Chondrocyte (in vitro differentiated cells): ENCODE data around the gene PLCH2. TPM values are rescaled to one million over a fixed set of nuclear protein-coding genes. Genes with fewer than 3 reads are reported as not detected.
A peak's percentile ranks its signal among the peaks of the same experiment; 100 is the strongest.
"Not testable (repeated sequence)": the region's sequence is repeated elsewhere in the genome, so short reads cannot be mapped to it uniquely, and the experiment has no call there.

Source experiments
- DNase-seq: peaks from one replicate; pipeline ENCODE4 v3.0.0; 2021; ENCODE audit warnings: mixed read lengths, low spot score
- H3K27ac Mint-ChIP-seq: one replicate; pipeline ENCODE4 v1.8.0; 2021; ENCODE audit warnings: mild to moderate bottlenecking, moderate library complexity, mixed read lengths; ENCODE audit not compliant: unreplicated experiment
- H3K27me3 Mint-ChIP-seq: 2 replicates; pipeline ENCODE4 v1.8.0; 2021; ENCODE audit warnings: low read depth, mixed read lengths
- H3K36me3 Mint-ChIP-seq: 2 replicates; pipeline ENCODE4 v1.8.0; 2021; ENCODE audit warnings: low read depth, mixed read lengths
- H3K4me1 Mint-ChIP-seq: 2 replicates; pipeline ENCODE4 v1.8.0; 2021; ENCODE audit warnings: low read depth, mild to moderate bottlenecking, mixed read lengths
- H3K4me3 Mint-ChIP-seq: one replicate; pipeline ENCODE4 v1.8.0; 2021; ENCODE audit warnings: mild to moderate bottlenecking, moderate library complexity, mixed read lengths; ENCODE audit not compliant: unreplicated experiment
- H3K9me3 Mint-ChIP-seq: 2 replicates; pipeline ENCODE4 v1.8.0; 2021; ENCODE audit warnings: low read depth, mixed read lengths
- CTCF ChIP-seq: fragments of 200-600 bp; sonication (generic); IDR thresholded peaks from 2 replicates; pipeline ENCODE4 v1.5.0; 2021; ENCODE audit warnings: antibody characterized with exemption, mild to moderate bottlenecking, moderate library complexity
- total RNA-seq: library from RNA; stranded (reverse); gene quantifications from 3 replicates; pipeline ENCODE4 v1.2.1, GENCODE V29; 2021

Gene PLCH2
- total RNA-seq, 1 donor from 2014 or later = 2.4 TPM

DNA sequence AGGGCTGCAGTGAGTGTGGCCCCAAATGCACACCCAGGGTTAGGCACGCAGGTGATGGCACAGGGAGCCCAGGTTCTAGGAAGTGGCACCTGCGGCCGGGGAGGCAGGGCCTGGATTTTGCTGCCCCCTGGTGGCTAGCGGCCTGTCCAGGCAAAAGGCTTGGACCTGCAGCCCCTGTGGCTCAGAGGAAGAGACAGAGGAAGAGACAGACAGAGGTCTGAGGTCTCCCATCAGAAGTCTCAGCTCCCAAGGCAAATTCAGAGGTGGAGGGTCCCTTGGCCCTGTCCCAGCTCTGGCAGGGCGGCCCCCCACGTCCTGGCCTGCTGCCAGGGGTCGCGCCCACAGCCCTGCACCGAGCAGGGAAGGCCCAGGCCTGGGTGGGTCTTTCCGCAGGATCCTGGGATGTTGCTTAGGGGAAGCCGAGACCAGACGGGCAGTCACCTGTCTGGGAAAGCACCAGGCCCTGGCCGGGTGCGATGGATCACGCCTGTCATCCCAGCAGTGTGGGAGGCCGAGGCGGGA is 72.0 kb downstream of the PLCH2 start:
- no peak overlapping the region for H3K27ac Mint-ChIP-seq
- TF ChIP-seq CTCF = peak; percentile 95
- H3K9me3 Mint-ChIP-seq = no peaks in the 10 kb centered on the region
- no peaks in the 10 kb centered on the region for H3K36me3 Mint-ChIP-seq
- no peaks in the 10 kb centered on the region for H3K27me3 Mint-ChIP-seq
- no peak for DNase-seq
- peaks cover 6% of the 10 kb centered on the region for H3K4me1 Mint-ChIP-seq
- H3K4me3 Mint-ChIP-seq = no peak overlapping the region

- not testable (repeated sequence) for H3K36me3 Mint-ChIP-seq, H3K4me1 Mint-ChIP-seq, H3K27me3 Mint-ChIP-seq, H3K4me3 Mint-ChIP-seq, H3K27ac Mint-ChIP-seq, DNase-seq, H3K9me3 Mint-ChIP-seq
Observed at GRCh38 chr1:2549367-2550029, 73.4 kb downstream of the PLCH2 start.

DNA sequence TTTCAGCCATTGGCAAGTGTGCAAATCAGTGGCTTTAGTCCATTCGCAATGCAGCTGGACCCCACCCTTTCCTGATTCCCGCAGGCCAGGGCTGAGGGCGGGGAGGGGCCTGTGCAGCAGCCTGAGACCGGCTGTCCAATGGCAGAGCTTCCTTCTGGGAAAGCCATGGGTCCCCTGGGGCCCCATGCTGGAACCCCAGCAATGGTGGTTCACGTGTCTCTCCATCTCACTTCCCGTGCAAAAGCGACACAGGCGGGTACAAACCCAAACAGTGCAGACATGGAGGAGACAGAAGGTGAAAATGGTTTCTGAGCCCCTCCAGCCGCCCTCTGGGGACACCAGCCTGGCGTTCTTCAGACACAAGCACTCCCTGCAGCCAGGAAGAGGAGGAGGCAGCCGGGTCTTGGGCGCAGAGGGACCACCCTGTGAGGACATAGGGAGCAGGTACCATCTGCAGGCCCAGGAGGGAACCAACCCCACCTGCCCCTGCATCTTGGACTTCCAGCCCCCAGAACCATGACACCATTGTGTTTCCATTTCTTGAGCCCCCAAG is 74.3 kb downstream of the PLCH2 start:
- H3K4me3 Mint-ChIP-seq, H3K9me3 Mint-ChIP-seq, H3K27me3 Mint-ChIP-seq, DNase-seq, H3K4me1 Mint-ChIP-seq, H3K27ac Mint-ChIP-seq, H3K36me3 Mint-ChIP-seq: not testable (repeated sequence)

- not testable (repeated sequence) for H3K4me3 Mint-ChIP-seq, H3K27ac Mint-ChIP-seq, H3K27me3 Mint-ChIP-seq, H3K36me3 Mint-ChIP-seq, H3K9me3 Mint-ChIP-seq, DNase-seq
- peaks cover 16% of the 10 kb centered on the region for H3K4me1 Mint-ChIP-seq
Observed at GRCh38 chr1:2551544-2551943, 75.5 kb downstream of the PLCH2 start.

DNA sequence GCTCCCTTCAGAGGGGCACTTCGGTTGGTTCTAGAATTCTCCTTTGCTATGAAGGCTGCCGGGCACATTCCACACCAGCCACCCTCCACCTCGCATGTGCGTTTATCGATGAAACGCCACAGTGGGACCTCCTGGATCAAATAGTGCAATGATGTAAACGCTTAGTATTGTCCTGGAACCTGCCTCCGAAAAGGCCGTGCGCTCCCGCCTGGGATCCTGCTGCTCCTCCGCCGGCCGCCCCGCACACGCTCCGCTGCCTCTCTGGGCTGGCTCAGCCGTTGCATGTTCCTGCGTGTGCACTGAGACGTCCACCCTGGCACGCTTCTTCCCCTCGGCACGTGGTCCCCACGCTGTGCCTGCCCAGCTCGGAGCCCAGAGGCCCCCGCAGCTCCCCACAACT is 76.1 kb downstream of the PLCH2 start:
- no peaks in the 10 kb centered on the region for H3K36me3 Mint-ChIP-seq
- TF ChIP-seq CTCF = no peak
- H3K27ac Mint-ChIP-seq = no peak overlapping the region
- H3K4me1 Mint-ChIP-seq = peaks cover 13% of the 10 kb centered on the region
- no peaks in the 10 kb centered on the region for H3K27me3 Mint-ChIP-seq
- no peaks in the 10 kb centered on the region for H3K9me3 Mint-ChIP-seq
- no peak overlapping the region for H3K4me3 Mint-ChIP-seq
- no peak for DNase-seq

- not testable (repeated sequence) for H3K4me3 Mint-ChIP-seq, DNase-seq, H3K27me3 Mint-ChIP-seq, H3K27ac Mint-ChIP-seq, H3K36me3 Mint-ChIP-seq, H3K9me3 Mint-ChIP-seq
- peaks cover 12% of the 10 kb centered on the region for H3K4me1 Mint-ChIP-seq
Observed at GRCh38 chr1:2553076-2553475, 77.0 kb downstream of the PLCH2 start.

- H3K9me3 Mint-ChIP-seq = no peaks in the 10 kb centered on the region
- H3K4me3 Mint-ChIP-seq = no peak overlapping the region
- no peaks in the 10 kb centered on the region for H3K27me3 Mint-ChIP-seq
- no peak for TF ChIP-seq CTCF
- DNase-seq = no peak
- peaks cover 12% of the 10 kb centered on the region for H3K4me1 Mint-ChIP-seq
- H3K27ac Mint-ChIP-seq = no peak overlapping the region
- no peaks in the 10 kb centered on the region for H3K36me3 Mint-ChIP-seq
Observed at GRCh38 chr1:2553871-2554620, 78.0 kb downstream of the PLCH2 start.
